Esophagus muscularis mucosa (tissue), 3 donors: ENCODE data around the gene TBC1D24.
A peak's percentile ranks its signal among the peaks of the same experiment; 100 is the strongest.

ENCODE experiments used
- POLR2A ChIP-seq: fragments of 450-650 bp; IDR thresholded peaks from one replicate; pipeline ENCODE4 v1.6.1; 2017; ENCODE audit warnings: antibody characterized with exemption, moderate library complexity, mild to moderate bottlenecking, low read depth
- TF ChIP-seq, protein P1 (sequence below), 3 experiments: fragments of 200-600 bp in 2 of 3; fragments of 450-650 bp in 1 of 3; sonication (generic) in 2 of 3; IDR thresholded peaks; one replicate each; pipeline ENCODE4 v1.5.1; 2017 to 2019; ENCODE audit warnings: antibody characterized with exemption in 3 of 3, mild to moderate bottlenecking in 2 of 3, moderate library complexity in 1 of 3

DNA sequence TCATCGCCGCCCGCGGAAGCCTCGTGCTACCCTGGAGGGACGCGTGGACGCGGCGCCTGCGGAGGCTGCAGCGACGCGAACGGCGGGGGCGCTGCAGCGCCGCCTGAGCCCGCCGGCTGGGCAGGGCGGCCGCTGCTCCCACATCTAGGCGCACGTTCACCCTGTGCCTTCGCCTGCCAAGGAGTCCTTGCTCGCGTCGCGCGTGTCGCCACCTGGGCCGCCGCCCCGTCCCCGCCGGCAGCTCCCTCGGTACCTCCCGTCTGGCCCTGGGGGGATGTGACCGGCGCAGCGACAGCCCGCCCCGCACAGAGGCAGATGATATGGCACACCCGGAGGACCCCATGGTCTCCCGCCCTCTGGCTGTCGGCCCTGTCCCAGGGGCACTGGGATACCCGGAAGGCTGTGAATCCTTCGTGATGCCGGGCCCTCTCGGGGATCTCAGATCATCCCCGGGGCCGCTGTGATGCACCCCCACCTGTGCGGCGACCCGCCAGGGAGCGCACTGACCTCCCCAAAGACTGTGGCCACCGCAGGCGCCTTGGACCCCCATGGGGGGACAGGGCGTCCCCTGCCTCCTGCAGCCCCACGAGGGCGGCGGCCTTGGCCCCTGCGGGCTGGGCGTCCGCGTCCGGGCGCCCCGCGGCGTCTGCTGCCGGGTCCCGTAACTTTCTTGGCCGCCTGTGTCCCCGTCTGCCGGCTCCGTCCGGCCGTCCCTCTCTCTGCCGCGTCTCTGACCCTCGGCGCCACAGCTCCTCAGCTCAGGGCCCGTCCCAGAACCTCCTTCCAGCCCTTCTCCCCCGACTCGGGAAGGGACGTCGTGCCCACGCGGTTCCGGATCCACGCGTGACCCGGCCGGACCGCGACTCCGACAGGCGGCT lies 689 bp upstream of the TBC1D24 start:
- TF ChIP-seq, protein P1, sequence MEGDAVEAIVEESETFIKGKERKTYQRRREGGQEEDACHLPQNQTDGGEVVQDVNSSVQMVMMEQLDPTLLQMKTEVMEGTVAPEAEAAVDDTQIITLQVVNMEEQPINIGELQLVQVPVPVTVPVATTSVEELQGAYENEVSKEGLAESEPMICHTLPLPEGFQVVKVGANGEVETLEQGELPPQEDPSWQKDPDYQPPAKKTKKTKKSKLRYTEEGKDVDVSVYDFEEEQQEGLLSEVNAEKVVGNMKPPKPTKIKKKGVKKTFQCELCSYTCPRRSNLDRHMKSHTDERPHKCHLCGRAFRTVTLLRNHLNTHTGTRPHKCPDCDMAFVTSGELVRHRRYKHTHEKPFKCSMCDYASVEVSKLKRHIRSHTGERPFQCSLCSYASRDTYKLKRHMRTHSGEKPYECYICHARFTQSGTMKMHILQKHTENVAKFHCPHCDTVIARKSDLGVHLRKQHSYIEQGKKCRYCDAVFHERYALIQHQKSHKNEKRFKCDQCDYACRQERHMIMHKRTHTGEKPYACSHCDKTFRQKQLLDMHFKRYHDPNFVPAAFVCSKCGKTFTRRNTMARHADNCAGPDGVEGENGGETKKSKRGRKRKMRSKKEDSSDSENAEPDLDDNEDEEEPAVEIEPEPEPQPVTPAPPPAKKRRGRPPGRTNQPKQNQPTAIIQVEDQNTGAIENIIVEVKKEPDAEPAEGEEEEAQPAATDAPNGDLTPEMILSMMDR (IDR thresholded peaks at IDR 0.05): peak; percentile 39 to 54 (median 53)
- no peak for TF ChIP-seq POLR2A
